HG02642 (cell line): ENCODE measurements around the gene PTPRN2.
"Not testable (repeated sequence)": the region's sequence is repeated elsewhere in the genome, so short reads cannot be mapped to it uniquely, and the experiment has no call there.

Experiments used
- ATAC-seq: cut with Tn5 transposase; IDR thresholded peaks from one replicate; pipeline ENCODE4 v1.9.1; 2021; ENCODE audit warnings: mild to moderate bottlenecking; ENCODE audit not compliant: unreplicated experiment, poor library complexity

The PTPRN2 gene

GRCh38 chr7:157609516-157609915 is 978.1 kb downstream of the PTPRN2 start:
- ATAC-seq, result no peak

DNA sequence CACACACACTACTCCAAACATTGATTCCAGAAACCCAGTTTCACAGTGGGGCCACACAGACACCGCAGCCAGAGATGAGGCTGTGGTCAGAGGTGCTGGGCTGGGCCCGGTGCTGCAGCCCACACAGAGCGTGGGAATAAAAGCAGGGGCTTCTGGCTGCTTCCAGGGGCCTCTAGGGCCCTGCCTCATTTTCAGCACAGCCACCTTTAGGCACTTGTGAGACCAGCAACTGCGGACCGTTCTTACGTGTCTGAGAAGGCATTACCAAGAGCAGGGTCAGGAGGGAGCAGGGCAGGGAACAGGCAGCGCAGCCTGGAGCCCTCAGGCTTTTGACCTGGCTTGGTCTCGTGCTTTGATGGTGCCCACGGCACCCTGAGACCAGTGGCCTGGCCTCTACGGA is 980.4 kb downstream of the PTPRN2 start:
- ATAC-seq, result no peak

- ATAC-seq, result no peak
Measured at GRCh38 chr7:157606140-157606539, 981.5 kb downstream of the PTPRN2 start.

- ATAC-seq, result no peak
Measured at GRCh38 chr7:157605638-157606037, 982.0 kb downstream of the PTPRN2 start.

DNA sequence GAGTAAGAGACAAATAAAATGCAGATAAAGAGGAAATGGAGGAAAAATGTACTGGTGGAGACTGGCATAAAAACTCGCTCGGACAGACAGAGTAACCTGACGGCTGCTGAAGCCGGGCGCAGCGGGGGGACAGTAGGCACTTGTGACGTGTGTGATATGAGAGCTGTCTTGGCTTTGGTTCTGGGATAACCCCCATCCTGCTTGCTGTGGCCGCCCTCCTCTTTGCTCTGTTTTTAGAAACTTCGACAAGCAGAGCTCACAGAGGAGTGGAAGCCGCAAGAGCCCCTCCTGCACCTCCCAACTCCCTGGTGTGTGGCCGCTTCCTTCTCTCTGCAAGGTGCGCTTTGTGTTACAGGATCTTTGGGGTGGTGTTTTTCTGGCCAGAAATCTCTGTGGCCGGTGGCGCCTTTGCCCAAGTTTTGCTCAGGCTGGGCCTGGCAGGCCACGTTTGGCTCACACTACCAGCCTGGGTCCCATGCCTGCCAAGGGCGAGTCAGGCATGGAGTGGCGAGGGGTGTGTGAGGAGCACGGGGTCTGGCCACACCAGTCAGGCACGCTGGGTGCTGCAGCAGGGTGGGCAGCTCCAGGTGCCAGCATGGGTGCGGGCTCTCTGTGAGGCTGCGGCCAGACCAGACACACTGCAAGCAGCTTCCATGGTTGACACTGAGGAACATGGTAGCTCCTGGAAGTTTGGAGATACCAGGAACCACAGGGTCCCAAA is 982.8 kb downstream of the PTPRN2 start:
- ATAC-seq, result no peak

DNA sequence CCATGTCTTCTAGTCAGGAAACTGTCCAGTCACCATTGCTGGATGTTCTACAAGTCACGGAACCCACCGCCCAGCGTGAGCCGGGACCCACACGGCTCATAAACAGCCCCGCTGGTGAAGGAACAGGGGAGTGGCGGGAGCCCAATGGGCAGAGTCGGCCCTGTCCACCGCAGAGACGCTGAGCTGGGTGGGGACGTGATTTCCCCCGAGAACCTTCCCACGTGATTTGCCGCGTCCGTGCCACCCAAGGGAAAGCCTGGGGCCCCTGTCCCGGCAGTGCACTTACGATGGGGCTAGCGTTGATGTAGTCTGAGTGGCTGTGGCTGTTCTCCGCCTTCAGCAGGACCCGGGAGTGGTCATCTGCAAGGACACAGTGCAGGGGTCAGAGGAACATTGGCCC is 983.9 kb downstream of the PTPRN2 start:
- no peak for ATAC-seq

- ATAC-seq, result no peak
Measured at GRCh38 chr7:157603005-157603404, 984.6 kb downstream of the PTPRN2 start.

DNA sequence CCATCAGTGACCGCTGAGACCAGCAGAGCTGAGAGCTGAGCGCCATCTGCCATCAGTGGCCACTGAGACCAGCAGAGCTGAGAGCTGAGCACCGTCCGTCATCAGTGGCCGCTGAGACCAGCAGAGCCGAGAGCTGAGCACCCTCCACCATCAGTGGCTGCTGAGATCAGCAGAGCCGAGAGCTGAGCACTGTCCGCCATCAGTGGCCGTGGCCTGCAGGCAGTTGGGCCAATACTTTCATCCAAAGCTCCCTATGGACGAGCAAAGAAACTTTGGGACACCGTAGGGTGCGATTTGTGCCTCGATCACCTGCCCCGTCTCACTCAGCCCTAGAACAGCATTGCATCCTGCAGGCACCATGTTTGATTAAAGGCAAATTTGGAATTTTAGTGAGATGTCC is 985.0 kb downstream of the PTPRN2 start:
- ATAC-seq, result no peak

DNA sequence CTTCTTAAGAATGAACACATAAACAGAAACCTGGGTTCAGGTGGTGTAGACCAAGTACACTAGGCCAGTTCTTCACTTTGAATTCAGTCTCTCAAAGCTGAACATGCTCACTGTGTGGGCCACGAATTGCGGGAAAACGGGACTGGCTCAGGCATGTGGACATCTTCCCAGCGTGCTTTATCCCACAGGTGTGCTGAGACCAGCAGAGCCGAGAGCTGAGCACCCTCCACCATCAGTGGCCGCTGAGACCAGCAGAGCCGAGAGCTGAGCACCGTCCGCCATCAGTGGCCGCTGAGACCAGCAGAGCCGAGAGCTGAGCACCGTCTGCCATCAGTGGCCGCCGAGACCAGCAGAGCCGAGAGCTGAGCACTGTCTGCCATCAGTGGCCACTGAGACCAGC is 985.5 kb downstream of the PTPRN2 start:
- ATAC-seq, result no peak

- ATAC-seq, result no peak
Measured at GRCh38 chr7:157601530-157601929, 986.1 kb downstream of the PTPRN2 start.

DNA sequence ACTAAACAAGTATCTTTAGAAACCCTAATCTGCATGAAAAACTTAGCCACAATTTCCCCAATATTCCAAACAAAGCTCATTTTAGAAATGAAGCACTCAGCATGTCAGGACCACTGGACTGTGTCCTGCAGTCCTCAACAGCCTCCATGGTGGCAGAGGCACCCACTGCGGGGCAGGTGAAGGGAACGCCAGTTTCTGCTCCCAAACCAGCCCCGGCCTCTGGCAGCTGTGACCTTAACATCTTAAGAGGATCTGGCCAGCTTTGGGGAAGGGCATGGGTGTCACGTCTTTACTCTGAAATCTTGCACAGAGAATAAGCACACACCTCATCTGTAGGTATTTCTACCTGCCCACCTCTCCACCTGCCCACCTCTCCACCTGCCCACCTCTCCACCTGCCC is 988.1 kb downstream of the PTPRN2 start:
- no peak for ATAC-seq

GRCh38 chr7:157597562-157597961 is 990.1 kb downstream of the PTPRN2 start:
- no peak for ATAC-seq

GRCh38 chr7:157596881-157597280 is 990.7 kb downstream of the PTPRN2 start:
- no peak for ATAC-seq

DNA sequence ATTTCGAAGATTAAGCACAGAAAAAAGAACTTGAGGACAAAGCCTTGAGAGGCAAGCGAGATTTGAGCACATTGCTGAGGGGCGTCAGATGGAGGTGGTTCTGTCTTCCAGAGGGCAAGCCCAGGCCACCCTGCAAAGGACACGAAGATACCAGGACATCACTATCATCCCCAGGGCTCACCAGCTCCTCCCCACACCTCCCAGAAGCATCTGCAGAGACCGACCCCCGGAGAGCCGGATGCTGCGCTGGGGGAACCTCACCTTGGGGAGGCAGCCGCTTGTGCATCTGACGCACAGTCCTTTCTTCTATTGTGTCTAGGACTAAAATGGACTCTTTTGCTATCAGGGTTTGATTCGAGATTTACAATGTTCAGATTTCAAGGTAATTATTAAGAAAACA is 991.2 kb downstream of the PTPRN2 start:
- ATAC-seq, result no peak

GRCh38 chr7:157596026-157596425 is 991.6 kb downstream of the PTPRN2 start:
- no peak for ATAC-seq

DNA sequence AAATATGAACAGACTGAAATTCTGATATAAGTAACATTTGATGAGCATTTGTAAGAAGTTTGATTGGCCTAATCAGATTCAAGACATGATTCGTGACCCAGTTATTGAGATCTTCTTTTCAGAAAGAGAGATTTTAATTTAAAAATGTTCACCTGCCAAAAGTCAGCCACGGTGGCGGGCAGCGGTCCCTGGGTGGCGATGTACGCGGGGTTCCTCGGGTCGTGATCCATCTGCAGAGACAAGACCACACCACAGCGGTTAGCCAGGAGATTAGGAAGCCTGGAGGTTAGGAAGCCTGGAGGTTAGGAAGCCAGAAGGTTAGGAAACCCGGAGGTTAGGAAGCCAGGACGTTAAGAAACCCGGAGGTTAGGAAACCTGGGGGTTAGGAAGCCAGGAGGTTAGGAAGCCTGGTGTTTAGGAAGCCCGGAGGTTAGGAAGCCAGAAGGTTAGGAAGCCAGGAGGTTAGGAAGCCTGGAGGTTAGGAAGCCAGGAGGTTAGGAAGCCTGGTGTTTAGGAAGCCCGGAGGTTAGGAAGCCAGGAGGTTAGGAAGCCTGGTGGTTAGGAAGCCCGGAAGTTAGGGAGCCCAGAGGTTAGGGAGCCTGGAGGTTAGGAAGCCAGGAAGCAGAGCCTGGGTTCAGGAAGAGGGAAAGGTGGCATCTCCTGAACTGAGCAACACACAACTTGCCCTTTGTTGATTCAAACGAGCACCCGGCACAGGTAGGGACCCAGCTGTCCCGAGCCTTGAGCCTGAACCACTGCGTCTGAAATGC is 992.4 kb downstream of the PTPRN2 start:
- ATAC-seq, result no peak

GRCh38 chr7:157594306-157594705 is 993.3 kb downstream of the PTPRN2 start:
- ATAC-seq, result no peak

- no peak for ATAC-seq
Measured at GRCh38 chr7:157593541-157593940, 994.1 kb downstream of the PTPRN2 start.

GRCh38 chr7:157592636-157593320 is 994.8 kb downstream of the PTPRN2 start:
- ATAC-seq, result not testable (repeated sequence)

DNA sequence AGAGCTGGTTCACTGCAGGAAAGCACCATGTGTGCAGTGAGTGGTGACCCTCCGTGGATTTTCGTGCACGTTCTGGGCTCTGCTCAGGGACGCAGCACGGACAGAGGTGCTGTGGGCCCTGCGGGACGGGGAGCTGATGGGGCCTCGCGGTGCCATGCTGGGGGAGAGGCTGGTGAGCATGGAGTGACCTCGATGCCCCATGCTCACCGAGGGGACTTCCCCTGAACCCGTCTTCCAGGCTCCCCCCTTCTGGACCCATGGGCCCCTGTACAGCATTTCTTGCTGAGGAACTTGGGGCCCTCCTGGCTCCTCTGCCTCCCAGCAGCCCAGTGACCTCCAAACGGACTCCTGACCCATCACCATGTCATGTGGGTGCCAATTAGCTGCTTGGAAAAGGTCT is 997.1 kb downstream of the PTPRN2 start:
- no peak for ATAC-seq

- no peak for ATAC-seq
Measured at GRCh38 chr7:157589680-157590079, 997.9 kb downstream of the PTPRN2 start.
